D341Med (cell line): ENCODE measurements around the gene STRN4.

Source experiments
- DNase-seq: peaks from one replicate; pipeline ENCODE4 v3.0.0; 2012; ENCODE audit warnings: low spot score

The STRN4 gene

DNA sequence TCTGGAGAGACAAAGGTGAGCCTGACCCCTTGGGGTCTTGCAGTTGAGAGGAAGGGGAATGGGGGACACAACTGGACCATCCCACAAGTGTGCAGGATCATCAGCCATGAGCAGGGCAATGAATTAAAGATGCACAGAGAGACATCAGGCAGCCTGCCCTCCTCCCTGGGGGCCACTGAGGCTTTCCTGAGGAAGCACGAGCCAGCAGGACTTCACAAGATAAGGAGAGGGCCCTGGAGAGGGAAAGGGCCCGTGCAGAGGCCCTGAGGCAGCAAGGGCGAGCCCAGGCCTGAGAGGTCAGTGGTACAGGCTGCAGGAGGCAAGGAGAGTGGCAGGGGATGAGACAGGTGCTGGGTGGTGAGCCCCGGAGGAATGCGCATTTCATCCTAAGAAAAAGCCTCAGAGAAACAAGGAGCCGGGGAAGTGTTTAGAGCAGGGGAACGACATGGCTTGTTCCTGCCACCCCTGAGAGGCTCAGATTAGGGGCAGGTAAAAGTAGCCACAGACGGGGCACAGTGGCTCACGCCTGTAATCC, 20.3 kb downstream of the STRN4 start:
- DNase-seq: no peak

DNA sequence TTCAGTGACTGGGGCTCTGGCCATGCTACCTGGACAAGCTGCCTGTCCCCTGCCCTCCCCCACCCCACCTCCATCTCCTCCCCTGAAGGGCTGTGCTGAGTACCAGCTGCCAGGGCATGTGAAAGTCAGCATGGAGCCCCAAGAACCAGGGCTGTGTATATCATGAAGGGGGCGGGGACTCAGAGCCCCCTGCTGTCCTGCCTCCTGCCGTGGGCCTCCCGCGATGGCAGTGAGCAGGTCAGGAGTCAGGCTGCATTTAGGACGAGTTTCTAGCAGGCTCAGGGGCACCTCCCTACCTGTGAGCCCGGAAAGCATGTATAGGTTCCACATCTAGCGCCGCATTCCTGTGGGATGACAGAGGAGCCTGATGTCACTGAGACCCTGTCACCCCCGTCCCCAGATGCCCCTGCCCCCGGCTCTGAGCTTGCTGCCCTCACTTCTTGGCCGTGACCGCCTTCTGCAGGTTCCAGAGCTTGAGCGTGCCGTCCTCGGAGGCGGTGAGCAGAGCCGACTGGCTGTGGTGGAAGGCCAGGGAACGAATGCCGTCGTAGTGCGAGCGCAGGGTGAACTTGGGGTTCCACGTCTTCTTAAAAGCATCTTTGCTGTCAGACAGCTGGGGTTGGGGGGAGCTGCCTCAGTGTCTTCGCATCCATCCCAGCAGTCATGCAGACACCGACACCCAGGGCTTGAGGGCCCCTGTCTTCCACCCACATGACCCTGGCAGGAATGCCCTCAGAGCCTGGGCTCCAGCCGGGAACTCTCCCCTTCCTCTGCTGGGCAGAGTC, 21.0 kb downstream of the STRN4 start:
- DNase-seq: no peak

DNA sequence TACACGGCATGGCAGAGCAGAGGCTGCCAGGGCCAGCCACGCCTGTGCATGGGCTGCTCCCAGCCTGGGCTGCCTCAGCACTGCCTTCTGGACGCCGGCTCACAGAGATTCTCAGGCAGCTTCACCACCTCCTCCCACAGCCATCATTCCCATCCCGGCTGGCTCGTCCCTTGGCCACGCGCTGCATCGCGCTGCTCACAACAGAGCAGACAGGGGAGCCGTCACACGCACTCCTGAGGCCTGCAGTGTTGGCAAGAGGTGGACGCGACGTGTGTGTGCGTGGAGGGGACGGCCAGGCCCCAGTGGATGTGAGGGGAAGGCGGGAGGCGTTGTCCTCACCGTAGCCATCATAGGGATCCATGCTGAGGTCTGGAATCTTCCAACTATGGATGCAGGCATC, 21.8 kb downstream of the STRN4 start:
- DNase-seq: no peak

DNA sequence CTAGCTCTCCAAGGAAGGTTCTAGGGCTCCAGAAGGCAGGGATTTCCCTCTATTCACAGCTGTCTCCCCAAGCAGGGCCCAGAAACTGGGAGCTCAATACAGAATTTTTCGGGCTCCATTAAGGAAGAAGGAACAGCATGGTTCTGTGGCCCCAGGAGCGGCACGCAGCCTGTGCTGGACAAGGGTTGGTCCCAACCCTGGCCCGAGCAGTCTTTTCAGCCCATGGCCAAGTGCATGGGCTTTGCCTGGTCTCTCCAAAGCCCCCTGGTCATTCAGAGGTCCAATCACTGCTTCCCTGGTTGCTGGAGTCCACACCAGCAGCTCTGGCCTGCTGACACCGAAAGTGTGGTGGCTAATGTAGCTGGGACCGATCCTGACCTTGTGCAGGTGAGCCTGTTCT, 22.8 kb downstream of the STRN4 start:
- no peak for DNase-seq

DNA sequence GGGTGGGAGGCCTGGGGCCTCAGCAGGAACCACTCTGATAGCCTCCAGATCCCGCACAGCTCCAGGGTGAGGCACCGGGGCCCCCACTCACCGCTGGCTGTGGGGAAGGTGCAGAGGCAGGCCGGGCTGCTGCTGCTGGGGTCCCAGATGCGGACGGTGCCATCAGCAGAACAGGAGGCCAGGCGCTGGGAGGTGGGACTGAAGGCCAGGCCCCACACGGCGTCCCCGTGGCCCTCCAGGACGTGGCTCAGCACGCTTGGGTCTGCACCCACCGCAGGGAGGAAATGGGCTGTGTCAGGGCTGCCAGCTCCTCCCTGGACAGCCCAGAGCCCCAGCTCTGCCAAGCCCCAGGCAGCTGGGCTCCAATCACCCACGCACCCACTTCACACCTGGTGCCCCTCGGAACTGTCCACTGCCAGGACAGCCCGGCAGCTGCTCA, 23.2 kb downstream of the STRN4 start:
- no peak for DNase-seq

DNA sequence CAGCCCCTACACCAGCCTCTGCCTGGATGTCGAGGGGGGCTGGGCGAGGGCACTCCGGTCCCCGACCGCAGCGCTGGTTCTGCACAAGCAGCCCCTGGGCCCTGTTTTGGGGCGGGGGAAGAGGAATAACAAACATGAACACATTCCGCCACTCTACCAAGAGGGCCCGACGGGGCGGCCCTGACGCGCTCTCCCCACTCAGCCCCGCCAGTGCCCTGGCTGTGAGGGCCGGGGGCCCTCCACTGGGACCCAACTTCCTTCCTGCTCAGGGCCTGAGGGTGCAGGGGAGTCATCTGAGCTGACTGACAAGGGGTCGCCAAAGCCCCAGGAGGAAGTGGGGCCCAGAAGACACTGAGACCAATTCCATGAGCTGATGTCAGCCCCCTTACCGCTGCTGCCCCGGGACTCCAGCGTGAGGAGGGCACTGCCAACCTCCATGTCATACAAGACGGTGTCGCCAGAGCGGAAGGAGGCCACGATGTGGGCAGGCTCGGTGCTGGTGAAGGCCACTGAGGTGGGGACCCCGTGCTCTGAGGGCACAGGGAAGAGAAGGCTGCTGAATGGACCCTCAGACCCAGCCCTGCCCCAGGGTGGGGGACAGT, 23.7 kb downstream of the STRN4 start:
- DNase-seq: no peak

DNA sequence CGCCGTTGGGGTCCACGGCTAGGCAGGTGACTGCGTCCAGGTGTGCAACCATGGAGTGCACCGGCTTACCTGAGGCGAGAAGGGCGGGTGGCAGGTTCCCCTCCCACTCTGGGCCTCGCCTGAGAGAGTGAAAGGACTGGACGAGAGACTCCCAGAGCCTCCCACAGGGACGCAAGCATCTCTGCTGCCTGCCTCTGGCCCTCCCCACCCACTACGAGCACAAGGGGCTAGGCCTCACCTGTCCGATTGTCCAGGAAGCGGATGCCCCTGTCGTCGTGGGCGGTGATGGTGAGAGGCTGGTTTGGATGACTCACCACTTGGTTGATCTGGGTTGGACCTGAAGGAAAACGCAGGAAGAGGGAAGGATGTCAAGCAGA, 24.3 kb downstream of the STRN4 start:
- no peak for DNase-seq

DNA sequence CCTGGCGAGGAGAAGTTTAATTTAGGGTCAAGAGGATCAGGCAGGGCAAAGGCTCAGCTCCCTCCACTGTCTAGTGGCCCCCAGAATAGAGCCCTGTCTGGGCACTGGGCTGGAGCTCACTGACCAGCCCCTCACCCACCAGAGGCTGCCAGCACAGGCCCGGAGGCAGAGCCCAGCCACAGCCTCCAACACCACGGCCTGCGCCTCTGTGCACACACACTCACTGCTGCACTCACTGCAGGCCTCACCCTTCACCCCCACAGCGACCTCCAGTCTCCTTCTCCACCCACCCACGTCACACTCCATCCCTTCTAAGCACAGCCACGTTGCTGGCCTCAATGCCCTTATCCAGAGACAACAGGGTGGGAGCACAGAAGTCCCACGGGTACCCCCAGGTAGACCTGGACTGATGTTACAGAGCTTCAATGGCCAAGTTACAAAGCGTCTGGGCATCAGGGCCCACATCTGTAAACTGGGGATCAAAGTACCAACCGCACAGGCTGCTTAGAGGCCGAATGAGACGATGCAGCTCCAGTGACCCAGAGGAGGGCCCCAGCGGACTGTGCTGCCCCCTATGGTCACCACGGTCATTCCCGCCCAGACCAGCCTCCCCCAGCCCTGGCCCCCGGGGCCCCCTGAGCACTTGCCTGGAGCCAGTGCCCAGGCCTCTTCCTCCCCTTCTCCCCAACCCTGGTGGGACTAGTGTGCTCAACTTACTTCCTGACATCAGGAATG, 24.8 kb downstream of the STRN4 start:
- no peak for DNase-seq

DNA sequence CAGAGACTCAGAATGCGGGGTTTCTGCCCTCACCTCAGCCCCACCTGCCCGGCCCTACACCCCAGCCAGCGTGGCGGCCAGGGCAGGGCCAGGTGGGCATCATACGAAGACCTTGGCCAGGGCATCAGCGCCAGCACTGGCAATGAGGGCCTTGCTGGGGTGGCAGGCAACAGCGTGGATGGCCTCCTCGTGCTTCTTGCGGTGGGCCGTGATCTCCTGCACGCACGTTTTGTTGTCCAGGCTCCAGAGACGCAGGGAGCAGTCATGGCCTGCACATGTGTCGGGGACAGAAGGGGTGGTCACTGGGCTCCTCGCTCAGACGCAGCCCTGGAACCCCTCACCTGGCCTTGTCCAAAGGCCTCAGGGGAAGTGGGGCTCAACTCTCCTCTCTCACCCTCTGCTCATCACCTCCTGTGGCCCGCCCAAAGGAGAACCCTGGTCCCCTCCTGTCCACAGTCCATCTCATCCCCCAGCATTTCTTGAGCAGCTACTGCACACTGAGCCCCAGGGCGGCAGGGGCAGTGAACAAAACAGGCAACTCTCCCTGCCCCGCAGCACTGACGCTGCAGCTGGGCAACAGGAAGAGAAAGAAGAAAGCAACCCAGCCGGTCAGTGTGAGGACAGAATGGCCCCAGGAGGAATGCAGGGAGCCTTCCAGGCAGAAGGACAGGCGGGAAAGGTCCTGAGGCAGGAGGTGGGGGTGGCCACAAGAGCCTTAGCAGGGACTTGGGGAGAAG, 25.6 kb downstream of the STRN4 start:
- DNase-seq: no peak

DNA sequence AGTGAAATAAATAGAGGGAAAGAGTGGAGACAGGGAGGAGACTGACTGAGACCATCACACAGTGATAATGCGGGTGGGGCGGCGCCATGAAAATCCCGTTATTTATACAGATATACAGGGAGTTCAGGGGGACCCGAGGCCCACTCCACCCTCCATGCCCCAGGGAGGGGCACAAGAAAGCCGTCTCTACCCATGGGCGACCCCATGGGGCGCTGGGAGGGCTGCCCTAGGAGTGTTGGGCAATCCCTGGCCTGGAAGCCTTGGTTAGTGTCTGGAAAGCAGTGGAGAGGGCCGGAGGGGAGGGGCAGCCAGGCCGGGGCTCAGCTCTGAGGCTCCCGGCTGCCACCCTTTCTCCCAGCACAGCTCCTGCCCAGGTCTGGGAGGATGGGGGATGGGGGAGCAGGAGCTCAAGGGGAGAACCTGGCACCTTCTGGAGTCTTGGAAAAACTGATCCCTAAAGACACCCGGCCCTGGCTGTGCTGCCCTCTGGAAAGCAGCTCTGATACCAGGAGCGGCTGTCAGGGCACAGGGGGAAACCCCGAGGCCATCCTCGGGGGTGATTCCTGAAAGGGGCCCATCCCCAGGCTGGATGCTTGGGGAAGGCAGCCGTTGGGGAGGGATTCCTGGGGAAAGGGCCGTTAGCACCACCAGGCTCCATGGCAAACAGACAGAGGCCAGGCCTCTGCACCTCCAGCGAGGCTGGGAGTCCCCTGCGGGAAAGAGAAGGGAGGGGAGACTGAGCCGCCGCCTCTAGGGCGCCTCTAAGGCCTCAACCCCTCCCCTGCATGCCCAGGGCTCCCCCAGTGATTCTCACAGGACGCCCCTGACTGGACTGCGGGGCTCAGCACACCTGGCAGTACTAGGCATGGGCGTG, 26.4 kb downstream of the STRN4 start:
- no peak for DNase-seq

DNA sequence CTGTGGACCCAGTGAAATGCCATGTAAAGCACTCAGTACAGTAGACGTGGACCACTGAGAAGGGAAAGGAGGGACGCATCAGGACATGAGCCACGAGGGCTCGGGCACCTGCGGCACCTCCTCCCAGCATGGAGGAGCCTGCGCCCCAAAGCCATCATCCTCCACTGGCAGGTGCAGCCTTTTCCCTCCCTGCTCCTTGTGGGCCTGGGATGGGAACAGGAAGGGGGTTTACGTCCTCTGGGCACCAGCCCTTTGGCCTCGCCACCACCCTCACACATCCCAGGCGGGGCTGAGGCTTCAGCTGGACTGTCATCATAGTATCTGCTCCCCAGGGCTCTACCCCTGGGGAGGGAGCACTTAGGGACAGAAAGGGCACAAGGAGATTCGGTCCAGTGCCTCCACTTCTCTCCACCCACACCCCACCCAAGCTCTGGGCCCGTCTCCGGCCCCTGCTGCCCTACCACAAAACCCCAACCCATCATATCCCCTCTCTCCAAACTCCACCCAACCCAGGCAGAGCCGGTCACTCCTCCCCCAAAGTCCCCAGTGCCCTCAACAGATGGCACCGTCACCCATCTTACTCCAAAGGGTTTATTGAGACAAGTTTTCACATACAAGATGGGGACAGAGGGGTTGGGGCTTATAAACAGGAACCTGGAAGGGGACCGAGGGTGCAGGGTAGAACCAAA, 27.2 kb downstream of the STRN4 start:
- DNase-seq: no peak

DNA sequence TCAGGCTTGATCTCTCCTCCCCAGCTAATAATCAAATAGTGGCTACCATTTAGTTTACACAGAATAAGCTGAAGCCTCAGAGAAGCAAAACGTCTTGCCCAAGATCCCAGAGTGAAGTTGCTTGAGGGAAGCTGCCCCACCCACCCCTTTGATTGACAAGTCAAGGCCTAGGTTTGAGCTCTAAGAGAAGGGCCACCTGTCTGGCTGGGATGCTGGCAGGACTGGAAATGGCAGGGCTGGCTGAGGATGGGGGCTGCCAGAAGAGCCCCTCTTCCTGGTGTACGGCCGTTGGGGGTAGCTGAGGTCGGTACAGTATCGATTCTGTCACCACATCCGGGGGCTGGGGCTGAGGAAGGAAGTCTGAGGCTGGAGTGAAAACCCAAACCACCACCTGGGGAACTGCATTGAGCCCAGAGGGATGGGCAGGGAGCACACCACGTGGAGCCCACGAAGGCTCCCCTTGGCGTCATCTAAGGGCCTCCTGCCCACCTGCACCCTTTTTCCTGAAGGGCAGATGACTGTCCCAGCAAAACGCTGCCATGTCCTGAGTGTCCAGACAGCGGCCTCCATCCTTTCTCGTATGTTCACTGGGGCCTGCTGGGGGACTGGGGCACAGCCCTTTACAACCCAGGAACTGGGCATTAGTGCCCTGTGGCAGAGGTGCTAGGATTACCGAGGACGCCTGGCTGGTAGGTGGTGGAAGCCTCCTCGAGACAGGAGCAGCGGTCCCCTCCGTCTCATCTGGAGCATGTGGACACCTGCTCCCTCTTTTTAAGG, 27.9 kb downstream of the STRN4 start:
- DNase-seq: no peak

DNA sequence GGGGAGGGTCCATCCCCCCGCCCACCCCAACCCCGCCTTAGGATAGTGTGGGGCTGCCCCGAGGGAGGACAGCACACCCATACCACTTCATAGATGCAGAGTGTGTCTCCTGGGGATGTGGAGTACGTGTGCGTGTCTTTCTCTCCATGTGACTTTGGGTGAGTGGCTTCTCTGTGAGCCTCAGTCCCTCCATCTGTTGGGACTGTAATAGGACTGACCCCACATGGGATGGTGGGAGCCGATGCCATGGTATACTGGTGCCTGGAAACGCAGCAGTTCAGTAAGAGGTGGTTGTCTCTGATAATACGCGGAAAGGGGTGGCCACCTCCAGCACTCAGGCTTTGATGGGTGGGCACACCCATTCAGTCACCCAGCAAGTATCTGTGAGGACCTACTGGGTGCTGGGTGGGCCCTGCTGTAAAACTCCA, 28.5 kb downstream of the STRN4 start:
- no peak for DNase-seq

DNA sequence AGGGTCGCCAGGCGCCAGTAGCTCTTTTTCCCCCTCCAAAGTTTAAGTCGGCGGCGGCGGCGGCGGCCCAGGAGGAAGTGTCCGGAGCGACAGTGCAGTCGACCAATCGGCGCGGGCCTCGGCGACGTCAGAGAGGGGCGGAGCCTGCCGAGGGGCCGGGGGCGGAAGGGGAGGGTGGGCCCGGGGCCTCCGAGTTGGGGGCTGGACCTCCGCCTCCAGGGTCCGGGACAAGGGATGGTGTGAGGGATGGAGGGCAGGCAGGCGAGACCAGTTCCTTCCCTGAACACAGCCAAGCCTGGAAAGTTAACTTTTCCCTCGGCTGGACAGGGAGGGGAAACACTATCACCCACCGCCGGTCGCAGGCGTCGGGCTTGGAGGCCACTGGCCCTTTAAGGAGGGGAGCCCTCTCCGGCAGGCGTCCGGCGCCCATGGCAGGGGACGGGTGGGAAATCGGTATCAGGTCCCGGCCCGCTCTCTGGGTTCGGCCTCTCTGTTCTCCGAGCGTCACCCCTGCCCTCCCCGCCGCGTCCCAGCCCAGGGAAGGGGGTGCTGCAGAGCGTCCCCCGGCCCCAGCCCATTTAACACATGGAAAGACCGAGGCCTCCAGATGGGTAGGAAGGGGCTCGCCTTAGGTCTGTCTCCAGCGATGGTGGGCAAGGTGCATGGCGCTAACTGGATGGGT, 29.1 kb downstream of the STRN4 start, which contains the start of gene PRKD2:
TSS of gene PRKD2 (minus strand) at position 81 of the 682 bp plus-strand sequence. CDS start 744 bp downstream, outside the sequence.
- peak; percentile 98 for DNase-seq

DNA sequence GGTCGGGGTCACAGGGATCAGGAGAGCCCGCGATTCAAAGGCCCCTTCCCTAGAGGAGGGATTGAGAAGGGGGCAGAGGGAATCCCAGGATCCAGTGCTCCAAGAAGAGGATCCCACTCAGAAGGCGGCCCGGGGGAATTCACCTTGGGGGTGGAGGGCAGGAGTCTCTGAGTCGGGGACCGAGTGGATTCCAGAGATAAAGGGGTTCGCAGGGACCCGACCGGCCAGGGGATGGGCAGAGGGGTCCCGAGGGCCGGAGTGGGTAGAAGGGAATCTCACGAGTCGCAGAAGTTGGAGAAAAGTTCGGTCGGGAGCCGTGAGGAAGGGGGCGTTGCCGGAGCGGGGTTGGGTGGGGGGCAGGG, 29.6 kb downstream of the STRN4 start:
- DNase-seq: peak; percentile 64

DNA sequence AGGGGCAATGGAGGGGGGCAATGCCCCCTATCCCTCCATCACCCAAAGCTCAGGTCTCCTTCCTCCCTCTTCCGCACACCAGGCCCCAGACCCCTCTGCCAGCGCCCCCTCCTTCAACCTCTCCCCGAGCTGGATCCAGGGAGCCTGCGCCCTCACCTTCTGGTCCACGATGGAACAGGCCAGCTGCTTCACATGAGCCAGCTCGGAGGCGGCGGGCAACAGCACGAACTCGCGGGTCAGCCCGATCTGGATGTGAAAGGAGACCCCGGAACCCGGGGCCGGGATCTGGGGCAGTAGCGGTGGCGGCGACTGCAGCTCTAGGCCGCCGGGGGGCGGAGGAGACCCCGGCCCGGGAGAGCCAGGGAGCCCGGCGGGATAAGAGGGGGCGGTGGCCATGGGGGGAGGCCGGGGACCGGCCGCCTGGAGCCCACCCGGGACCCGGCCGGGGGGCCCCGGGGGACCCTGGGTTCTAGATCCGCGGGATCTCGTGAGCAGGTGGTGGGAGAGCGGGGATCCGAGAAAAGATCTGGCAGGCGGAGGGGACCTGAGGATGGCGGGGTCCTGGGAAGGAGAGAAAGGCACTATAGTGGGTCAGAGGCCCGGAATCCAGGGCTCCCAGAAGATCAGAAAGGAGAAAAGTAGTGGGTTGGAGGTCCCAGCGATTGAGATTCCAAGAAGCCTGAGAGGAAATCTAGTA, 30.1 kb downstream of the STRN4 start:
- DNase-seq: peak; percentile 59

DNA sequence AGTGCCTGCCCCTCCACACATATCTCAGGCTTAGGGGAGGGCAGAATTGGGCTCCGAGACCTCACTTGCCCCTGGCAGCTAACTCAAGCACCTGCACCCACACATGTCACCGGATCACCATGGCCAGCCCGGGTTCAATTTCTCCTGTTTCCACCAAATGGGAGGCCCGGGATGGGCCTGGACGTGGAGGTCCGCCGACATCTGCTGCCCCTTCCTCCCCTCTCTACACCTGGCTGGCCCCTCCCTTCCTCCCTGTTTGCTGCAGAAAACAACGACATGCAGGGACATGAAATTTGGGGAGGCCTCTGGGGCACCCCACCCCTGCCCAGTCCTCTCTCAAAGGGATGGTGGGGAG, 30.7 kb downstream of the STRN4 start:
- no peak for DNase-seq

DNA sequence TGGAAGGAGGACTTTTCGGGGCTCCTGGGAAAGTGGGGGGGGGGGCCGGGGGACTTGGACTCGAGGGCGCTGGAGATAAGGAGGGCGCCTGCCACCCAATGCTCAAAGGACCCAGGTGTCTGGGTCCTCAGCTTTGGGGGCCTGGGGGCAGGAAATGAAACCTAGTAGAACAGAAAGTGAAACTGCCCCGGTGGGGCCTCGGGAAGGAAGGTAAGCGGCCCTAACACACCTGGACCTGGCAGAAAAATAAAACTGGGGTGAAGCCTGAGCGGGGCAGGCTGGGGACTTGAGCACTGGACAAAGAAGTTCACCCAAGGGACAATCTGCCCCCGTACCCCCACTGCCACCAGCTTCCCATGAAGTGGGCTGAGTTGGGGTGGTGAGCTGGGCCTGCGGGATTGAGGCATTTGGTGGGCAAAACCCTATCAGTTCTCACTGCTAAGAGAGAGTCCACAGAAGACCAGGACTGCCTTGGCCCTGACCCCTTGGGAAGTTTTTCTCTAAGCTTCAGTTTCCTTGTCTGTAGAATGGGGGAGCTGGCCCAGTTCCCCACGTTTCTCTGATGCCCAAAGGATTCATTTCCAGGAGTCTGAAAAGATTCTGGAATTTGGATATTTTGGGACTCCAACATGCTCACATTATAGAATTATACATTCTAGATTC, 31.7 kb downstream of the STRN4 start:
- DNase-seq: no peak
